Caco-2 (cell line): Measurements from ENCODE around the gene ERC1. TPM values are rescaled to one million over a fixed set of nuclear protein-coding genes. Genes with fewer than 3 reads are reported as not detected.

Source experiments
- BruUV-seq: library from RNA; stranded (reverse); fragments of 400-500 nt; replicated peaks from 2 replicates; lab custom pipeline; 2021; lab: Mats Ljungman, UMichigan
- CTCF ChIA-PET: fragments of 300-600 bp; sonication (Branson Sonifier 250); formaldehyde crosslinking; loops from one replicate; lab custom pipeline; 2022; ENCODE audit warnings: antibody characterized with exemption; lab: Charles Lee
- POLR2A ChIA-PET: fragments of 300-600 bp; sonication (Branson Sonifier 250); formaldehyde crosslinking; loops from one replicate; lab custom pipeline; 2022; ENCODE audit warnings: antibody characterized with exemption; lab: Charles Lee
- DNase-seq, 2 experiments: peaks; one replicate each; pipeline versions ENCODE4 v3.0.0 to v3.0.0-alpha.2; 2020 to 2022
- H3K27me3 ChIP-seq: replicated peaks from 2 replicates; pipeline ENCODE4 v1.6.0; 2011; ENCODE audit warnings: low read length; ENCODE audit not compliant: control insufficient read depth, insufficient read depth
- H3K36me3 ChIP-seq: 2 replicates; pipeline ENCODE4 v1.5.1; 2011; ENCODE audit warnings: low read length; ENCODE audit not compliant: control insufficient read depth, insufficient read depth
- H3K4me1 ChIP-seq: fragments of 250-450 bp; sonication (Bioruptor Pico); 2 replicates; pipeline ENCODE4 v1.5.1; 2020; ENCODE audit warnings: mild to moderate bottlenecking
- H3K4me3 ChIP-seq: 2 replicates; pipeline ENCODE4 v1.5.1; 2011; ENCODE audit warnings: low read depth, mild to moderate bottlenecking, control low read depth, low read length
- H3K9me3 ChIP-seq: fragments of 250-450 bp; sonication (Bioruptor Pico); 2 replicates; pipeline ENCODE4 v1.5.1; 2020; ENCODE audit warnings: mild to moderate bottlenecking, moderate library complexity
- H3K27ac Mint-ChIP-seq: one replicate; pipeline ENCODE4 v1.8.0; 2022; ENCODE audit warnings: mixed read lengths; ENCODE audit not compliant: unreplicated experiment
- H3K27me3 Mint-ChIP-seq: one replicate; pipeline ENCODE4 v1.8.0; 2022; ENCODE audit warnings: mixed read lengths; ENCODE audit not compliant: insufficient read depth, unreplicated experiment
- H3K36me3 Mint-ChIP-seq: one replicate; pipeline ENCODE4 v1.8.0; 2022; ENCODE audit warnings: mild to moderate bottlenecking, mixed read lengths; ENCODE audit not compliant: insufficient read depth, unreplicated experiment
- H3K4me1 Mint-ChIP-seq: one replicate; pipeline ENCODE4 v1.8.0; 2022; ENCODE audit warnings: low read depth, mixed read lengths; ENCODE audit not compliant: unreplicated experiment
- H3K4me3 Mint-ChIP-seq: one replicate; pipeline ENCODE4 v1.8.0; 2022; ENCODE audit warnings: mild to moderate bottlenecking, moderate library complexity, mixed read lengths; ENCODE audit not compliant: unreplicated experiment
- H3K9me3 Mint-ChIP-seq: one replicate; pipeline ENCODE4 v1.8.0; 2022; ENCODE audit warnings: mixed read lengths; ENCODE audit not compliant: unreplicated experiment
- intact Hi-C: fragments of 100-400 bp; cut with micrococcal nuclease; formaldehyde crosslinking; loops from one replicate; pipeline ENCODE4 v1.10.0; 2022; ENCODE audit not compliant: unreplicated experiment
- total RNA-seq: library from RNA; stranded (reverse); gene quantifications from 2 replicates; pipeline ENCODE4 v1.2.3, GENCODE V29; 2022
- TF ChIP-seq, protein P1 (sequence below), 2 experiments: fragments of 200-600 bp in 1 of 2; IDR thresholded peaks; 1 replicate in 1 of 2; 2 replicates in 1 of 2; pipeline versions ENCODE4 v1.5.1 to v1.8.0; 2011 to 2022; ENCODE audit warnings: antibody characterized with exemption in 1 of 2, control low read depth in 1 of 2, inconsistent platforms in 1 of 2, low read depth in 1 of 2, low read length in 1 of 2, mild to moderate bottlenecking in 1 of 2, moderate library complexity in 1 of 2; ENCODE audit not compliant: insufficient read depth in 1 of 2, severe bottlenecking in 1 of 2, unreplicated experiment in 1 of 2

Gene ERC1
- total RNA-seq, 1 experiment from 2014 or later, result 88.4 TPM

DNA sequence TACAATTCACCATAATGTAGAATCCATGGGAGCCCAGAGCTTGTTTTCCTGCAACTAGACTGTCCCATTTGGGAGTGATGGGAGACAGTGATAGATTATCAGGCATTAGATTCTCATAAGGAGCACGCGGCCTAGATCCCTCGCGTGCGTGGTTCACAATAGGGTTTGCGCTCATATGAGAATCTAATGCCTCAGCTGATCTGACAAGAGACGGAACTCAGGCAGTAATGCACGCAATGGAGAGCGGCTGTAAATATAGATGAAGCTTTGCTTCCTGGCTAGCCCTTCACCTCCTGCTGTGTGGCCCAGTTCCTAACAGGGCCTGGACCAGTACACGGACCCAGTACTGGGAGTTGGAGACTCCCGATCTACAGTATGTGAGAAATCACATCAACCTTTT lies 476.7 kb downstream of the ERC1 start:
- BruUV-seq, result no TSS peak
- H3K4me3 Mint-ChIP-seq, result no peak overlapping the region
- CTCF ChIA-PET, result no interaction called here

DNA sequence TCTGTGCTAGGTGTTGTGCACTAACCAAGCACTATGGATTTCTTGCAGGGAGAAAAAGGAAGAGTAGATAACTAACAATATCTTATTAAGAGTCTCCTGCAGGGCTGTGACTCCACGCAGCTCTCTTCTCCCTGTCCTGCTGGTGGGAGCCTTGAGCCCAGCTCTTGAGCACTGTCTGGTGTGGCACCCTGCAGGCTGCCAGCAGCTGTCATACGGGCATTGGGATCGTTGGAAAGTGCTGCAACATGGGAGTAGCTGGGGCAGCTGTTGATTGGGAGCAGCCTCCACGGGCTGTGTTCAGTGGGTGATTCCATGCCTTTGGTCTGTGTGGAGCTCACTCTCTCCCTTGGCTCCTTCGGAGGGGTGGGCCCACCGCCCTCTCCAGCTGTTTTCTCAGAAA lies 478.0 kb downstream of the ERC1 start:
- H3K4me1 Mint-ChIP-seq, result peaks cover 23% of the 10 kb centered on the region
- Histone ChIP-seq H3K36me3 (no peaks in the 10 kb centered on the region), H3K27me3 (no peaks in the 10 kb centered on the region), H3K4me1 (peaks cover 10% of the 10 kb centered on the region; the same call in 1 of the 2 replicates), H3K4me3 (no peak overlapping the region), H3K9me3 (no peaks in the 10 kb centered on the region)
- H3K27ac Mint-ChIP-seq, result no peak overlapping the region
- H3K36me3 Mint-ChIP-seq, result peaks cover 19% of the 10 kb centered on the region
- H3K27me3 Mint-ChIP-seq, result no peaks in the 10 kb centered on the region
- CTCF ChIA-PET, result interaction anchor here (1.5 kb wide), 1 partner anchor 351 kb away, joined by 6 read pairs; no protein-coding TSS in a partner anchor
- no TSS peak for BruUV-seq
- no peak overlapping the region for H3K4me3 Mint-ChIP-seq
- POLR2A ChIA-PET, result no interaction called here
- intact Hi-C loops, result no loop called here
- DNase-seq, result no peak
- TF ChIP-seq, protein P1, sequence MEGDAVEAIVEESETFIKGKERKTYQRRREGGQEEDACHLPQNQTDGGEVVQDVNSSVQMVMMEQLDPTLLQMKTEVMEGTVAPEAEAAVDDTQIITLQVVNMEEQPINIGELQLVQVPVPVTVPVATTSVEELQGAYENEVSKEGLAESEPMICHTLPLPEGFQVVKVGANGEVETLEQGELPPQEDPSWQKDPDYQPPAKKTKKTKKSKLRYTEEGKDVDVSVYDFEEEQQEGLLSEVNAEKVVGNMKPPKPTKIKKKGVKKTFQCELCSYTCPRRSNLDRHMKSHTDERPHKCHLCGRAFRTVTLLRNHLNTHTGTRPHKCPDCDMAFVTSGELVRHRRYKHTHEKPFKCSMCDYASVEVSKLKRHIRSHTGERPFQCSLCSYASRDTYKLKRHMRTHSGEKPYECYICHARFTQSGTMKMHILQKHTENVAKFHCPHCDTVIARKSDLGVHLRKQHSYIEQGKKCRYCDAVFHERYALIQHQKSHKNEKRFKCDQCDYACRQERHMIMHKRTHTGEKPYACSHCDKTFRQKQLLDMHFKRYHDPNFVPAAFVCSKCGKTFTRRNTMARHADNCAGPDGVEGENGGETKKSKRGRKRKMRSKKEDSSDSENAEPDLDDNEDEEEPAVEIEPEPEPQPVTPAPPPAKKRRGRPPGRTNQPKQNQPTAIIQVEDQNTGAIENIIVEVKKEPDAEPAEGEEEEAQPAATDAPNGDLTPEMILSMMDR (IDR thresholded peaks at IDR 0.05; ENCODE audit: insufficient read depth in 1 of 2, low read depth in 1 of 2, low read length in 1 of 2, severe bottlenecking in 1 of 2, unreplicated experiment in 1 of 2), result no peak
- no peaks in the 10 kb centered on the region for H3K9me3 Mint-ChIP-seq

More for the DNA sequence above, 476.7 kb downstream of the ERC1 start:
- Histone ChIP-seq H3K36me3 (no peaks in the 10 kb centered on the region), H3K4me3 (no peak overlapping the region), H3K27me3 (no peaks in the 10 kb centered on the region), H3K9me3 (no peaks in the 10 kb centered on the region), H3K4me1 (peaks cover 10% of the 10 kb centered on the region; the same call in 1 of the 2 replicates)
- intact Hi-C loops, result no loop called here
- no peaks in the 10 kb centered on the region for H3K9me3 Mint-ChIP-seq
- TF ChIP-seq, protein P1 (IDR thresholded peaks at IDR 0.05; ENCODE audit: insufficient read depth in 1 of 2, low read depth in 1 of 2, low read length in 1 of 2, severe bottlenecking in 1 of 2, unreplicated experiment in 1 of 2), result no peak
- DNase-seq, result no peak
- peaks cover 23% of the 10 kb centered on the region for H3K4me1 Mint-ChIP-seq
- no peaks in the 10 kb centered on the region for H3K27me3 Mint-ChIP-seq
- POLR2A ChIA-PET, result no interaction called here
- H3K27ac Mint-ChIP-seq, result no peak overlapping the region
- H3K36me3 Mint-ChIP-seq, result peaks cover 15% of the 10 kb centered on the region

DNA sequence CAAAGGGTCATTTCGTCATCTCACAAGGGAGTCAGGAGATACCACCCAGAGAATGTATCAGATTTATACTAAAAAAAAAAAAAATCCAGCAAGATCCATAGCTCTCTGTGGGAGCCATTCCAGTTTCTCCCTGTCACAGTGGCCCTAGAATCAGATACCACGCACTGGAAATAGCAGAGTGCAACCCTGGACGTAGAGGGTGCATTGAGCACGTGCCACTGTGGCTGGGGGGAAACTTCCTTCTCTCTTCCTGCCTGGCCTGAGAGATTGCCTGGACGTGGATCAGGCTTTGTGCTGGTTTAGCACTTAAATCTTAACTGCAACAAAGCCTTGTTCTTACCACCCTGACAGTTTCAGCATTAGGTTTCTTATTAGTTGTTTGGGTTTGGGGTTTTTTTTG lies 479.0 kb downstream of the ERC1 start:
- Mint-ChIP-seq H3K4me3 (no peak overlapping the region), H3K27ac (no peak overlapping the region), H3K36me3 (peaks cover 15% of the 10 kb centered on the region), H3K9me3 (no peaks in the 10 kb centered on the region), H3K27me3 (no peaks in the 10 kb centered on the region), H3K4me1 (peaks cover 23% of the 10 kb centered on the region)
- no peaks in the 10 kb centered on the region for H3K27me3 ChIP-seq
- CTCF ChIA-PET, result no interaction called here
- H3K4me1 ChIP-seq, result peaks cover 10% of the 10 kb centered on the region; the same call in 1 of the 2 replicates
- TF ChIP-seq, protein P1 (IDR thresholded peaks at IDR 0.05; ENCODE audit: insufficient read depth in 1 of 2, low read depth in 1 of 2, low read length in 1 of 2, severe bottlenecking in 1 of 2, unreplicated experiment in 1 of 2), result no peak
- H3K36me3 ChIP-seq, result no peaks in the 10 kb centered on the region
- no peak for DNase-seq
- no peak overlapping the region for H3K4me3 ChIP-seq
- no TSS peak for BruUV-seq
- H3K9me3 ChIP-seq, result no peaks in the 10 kb centered on the region
- intact Hi-C loops, result no loop called here
- POLR2A ChIA-PET, result no interaction called here
